ENCODE measurements around the gene SSH2. TPM values are rescaled to one million over a fixed set of nuclear protein-coding genes. Genes with fewer than 3 reads are reported as not detected.

The SSH2 gene
- total and polyA plus RNA-seq, 2 experiments from 2014 or later, result 9.9 to 12.7 TPM

GRCh38 chr17:29595107-29595942 is 334.7 kb downstream of the SSH2 start:
- TF ChIP-seq EZH2phosphoT487 (IDR thresholded peaks at IDR 0.05; ENCODE audit: low read depth, severe bottlenecking, unreplicated experiment) (no peak), EZH2 (IDR thresholded peaks at IDR 0.05; ENCODE audit: borderline replicate concordance) (no peak), CTCF (IDR thresholded peaks at IDR 0.05; ENCODE audit: poor library complexity) (no peak)
- Histone ChIP-seq H3K79me2 (peaks cover 7% of the 10 kb centered on the region), H3K9me3 (ENCODE audit: low read depth) (no peaks in the 10 kb centered on the region), H3K4me3 (no peak overlapping the region), H3K36me3 (replicated peaks; ENCODE audit: insufficient read depth, low read depth) (no peaks in the 10 kb centered on the region), H3K9me2 (replicated peaks; ENCODE audit: insufficient read depth) (no peaks in the 10 kb centered on the region), H3K27me3 (no peaks in the 10 kb centered on the region), H3K27ac (no peak overlapping the region), H4K20me1 (ENCODE audit: insufficient read depth, poor library complexity, severe bottlenecking) (no peaks in the 10 kb centered on the region), H2AFZ (no peak overlapping the region), H3K4me2 (no peak overlapping the region), H3K4me1 (ENCODE audit: insufficient read depth) (peaks cover 36% of the 10 kb centered on the region)
- WGBS (ENCODE audit: low lambda C conversion rate, missing lambda C conversion rate), result 58% methylated on average over 7 of the region's 7 CpGs
- DNase-seq (ENCODE audit: low spot score), result no peak

GRCh38 chr17:29594519-29595090 is 335.4 kb downstream of the SSH2 start:
- H3K4me2 ChIP-seq, result peak overlapping the region; percentile 99
- no peak overlapping the region for H3K27ac ChIP-seq
- no peak overlapping the region for H3K4me3 ChIP-seq

GRCh38 chr17:29593591-29594518 is 336.2 kb downstream of the SSH2 start:
- Histone ChIP-seq H3K4me2 (peak overlapping the region; percentile 99), H3K9me2 (replicated peaks; ENCODE audit: insufficient read depth) (no peaks in the 10 kb centered on the region), H3K4me3 (peak overlapping the region; percentile 83), H3K79me2 (peaks cover 5% of the 10 kb centered on the region), H3K27me3 (no peaks in the 10 kb centered on the region), H3K4me1 (ENCODE audit: insufficient read depth) (peaks cover 42% of the 10 kb centered on the region), H3K9me3 (ENCODE audit: low read depth) (no peaks in the 10 kb centered on the region), H3K27ac (no peak overlapping the region), H3K36me3 (replicated peaks; ENCODE audit: insufficient read depth, low read depth) (no peaks in the 10 kb centered on the region), H2AFZ (peak overlapping the region; percentile 89), H4K20me1 (ENCODE audit: insufficient read depth, poor library complexity, severe bottlenecking) (no peaks in the 10 kb centered on the region)
- peak; percentile 72 for DNase-seq (ENCODE audit: low spot score)
- no peak for TF ChIP-seq EZH2 (IDR thresholded peaks at IDR 0.05; ENCODE audit: borderline replicate concordance)
- no peak for TF ChIP-seq EZH2phosphoT487 (IDR thresholded peaks at IDR 0.05; ENCODE audit: low read depth, severe bottlenecking, unreplicated experiment)
- TF ChIP-seq CTCF (IDR thresholded peaks at IDR 0.05; ENCODE audit: poor library complexity), result peak; percentile 25
- WGBS (ENCODE audit: low lambda C conversion rate, missing lambda C conversion rate), result 5% methylated on average over 29 of the region's 64 CpGs

More at GRCh38 chr17:29594519-29595090, 335.4 kb downstream of the SSH2 start:
- Histone ChIP-seq H3K9me3 (ENCODE audit: low read depth) (no peaks in the 10 kb centered on the region), H3K36me3 (replicated peaks; ENCODE audit: insufficient read depth, low read depth) (no peaks in the 10 kb centered on the region), H2AFZ (no peak overlapping the region), H3K4me1 (ENCODE audit: insufficient read depth) (peaks cover 42% of the 10 kb centered on the region), H3K27me3 (no peaks in the 10 kb centered on the region), H4K20me1 (ENCODE audit: insufficient read depth, poor library complexity, severe bottlenecking) (no peaks in the 10 kb centered on the region), H3K79me2 (peaks cover 7% of the 10 kb centered on the region), H3K9me2 (replicated peaks; ENCODE audit: insufficient read depth) (no peaks in the 10 kb centered on the region)
- DNase-seq (ENCODE audit: low spot score), result no peak
- TF ChIP-seq EZH2 (IDR thresholded peaks at IDR 0.05; ENCODE audit: borderline replicate concordance) (no peak), CTCF (IDR thresholded peaks at IDR 0.05; ENCODE audit: poor library complexity) (no peak), EZH2phosphoT487 (IDR thresholded peaks at IDR 0.05; ENCODE audit: low read depth, severe bottlenecking, unreplicated experiment) (no peak)
- 90% methylated on average over 11 of the region's 11 CpGs for WGBS (ENCODE audit: low lambda C conversion rate, missing lambda C conversion rate)
